OCI-LY1 (cell line): ENCODE data around the gene RALY.

ENCODE experiments used
- H2AFZ ChIP-seq: fragments of 200-600 bp; sonication (generic), shearing (Covaris generic); 2 replicates; pipeline ENCODE4 v1.6.0; 2014; ENCODE audit warnings: antibody characterized with exemption, mild to moderate bottlenecking, low read length
- H3F3A ChIP-seq: fragments of 200-600 bp; sonication (generic), shearing (Covaris generic); 2 replicates; pipeline ENCODE4 v1.6.0; 2014; ENCODE audit warnings: mild to moderate bottlenecking, antibody characterized with exemption, low read length, moderate library complexity; ENCODE audit not compliant: insufficient read depth
- H3K27ac ChIP-seq: fragments of 200-600 bp; sonication (generic); 2 replicates; pipeline ENCODE4 v1.5.1; 2014; ENCODE audit warnings: low read length, mixed run types, mild to moderate bottlenecking, low read depth; ENCODE audit not compliant: poor library complexity, severe bottlenecking
- H3K27me3 ChIP-seq: fragments of 200-600 bp; sonication (generic); 2 replicates; pipeline ENCODE4 v1.6.0; 2014; ENCODE audit warnings: antibody characterized with exemption, mild to moderate bottlenecking, low read length, moderate library complexity; ENCODE audit not compliant: insufficient read depth
- H3K36me3 ChIP-seq: fragments of 200-600 bp; sonication (generic); 2 replicates; pipeline ENCODE4 v1.6.1; 2014; ENCODE audit warnings: mild to moderate bottlenecking, antibody characterized with exemption, low read length, moderate library complexity, mixed read lengths; ENCODE audit not compliant: insufficient read depth
- H3K4me1 ChIP-seq: fragments of 200-600 bp; sonication (generic); 2 replicates; pipeline ENCODE4 v1.5.1; 2014; ENCODE audit warnings: mild to moderate bottlenecking, low read length, moderate library complexity; ENCODE audit not compliant: insufficient read depth, severe bottlenecking
- H3K4me2 ChIP-seq: fragments of 200-600 bp; sonication (generic), shearing (Covaris generic); 2 replicates; pipeline ENCODE4 v1.6.1; 2014; ENCODE audit warnings: low read length
- H3K4me3 ChIP-seq: fragments of 200-600 bp; sonication (generic); 2 replicates; pipeline ENCODE4 v1.5.1; 2014; ENCODE audit warnings: low read length, low read depth, mild to moderate bottlenecking, mixed read lengths; ENCODE audit not compliant: poor library complexity, severe bottlenecking
- H3K79me2 ChIP-seq: fragments of 200-600 bp; shearing (Covaris generic); 2 replicates; pipeline ENCODE4 v1.6.1; 2016; ENCODE audit warnings: mixed run types, low read length, mixed read lengths; ENCODE audit not compliant: insufficient read depth
- H3K9ac ChIP-seq: fragments of 200-600 bp; sonication (generic), shearing (Covaris generic); 2 replicates; pipeline ENCODE4 v1.6.1; 2014; ENCODE audit warnings: mild to moderate bottlenecking, low read length, mixed read lengths
- H3K9me2 ChIP-seq: fragments of 200-600 bp; sonication (generic), shearing (Covaris generic); 2 replicates; pipeline ENCODE4 v1.6.1; 2014; ENCODE audit warnings: low read depth, mild to moderate bottlenecking, low read length, mixed read lengths
- H3K9me3 ChIP-seq: fragments of 200-600 bp; shearing (Covaris generic); 2 replicates; pipeline ENCODE4 v1.6.1; 2014; ENCODE audit warnings: low read length, mixed read lengths
- H4K20me1 ChIP-seq: fragments of 200-600 bp; sonication (generic), shearing (Covaris generic); 2 replicates; pipeline ENCODE4 v1.6.0; 2016; ENCODE audit warnings: mild to moderate bottlenecking, low read length; ENCODE audit not compliant: insufficient read depth
- CTCF ChIP-seq: fragments of 200-600 bp; sonication (generic), shearing (Covaris generic); IDR thresholded peaks from 2 replicates; pipeline ENCODE4 v1.5.1; 2017; ENCODE audit warnings: mild to moderate bottlenecking, antibody characterized with exemption, low read length, moderate library complexity, mixed read lengths
- EZH2 ChIP-seq: fragments of 200-600 bp; sonication (generic), shearing (Covaris generic); IDR thresholded peaks from 2 replicates; pipeline ENCODE4 v1.8.0; 2017; ENCODE audit warnings: borderline replicate concordance, mixed run types, mild to moderate bottlenecking, antibody characterized with exemption, low read length, moderate library complexity, mixed read lengths

Gene RALY

GRCh38 chr20:34037121-34037520 lies 43.4 kb downstream of the RALY start:
- no peaks in the 10 kb centered on the region for H3F3A ChIP-seq
- H3K4me3 ChIP-seq: no peak overlapping the region
- no peak for TF ChIP-seq CTCF
- TF ChIP-seq EZH2: no peak
- no peak overlapping the region for H3K9ac ChIP-seq
- H3K9me3 ChIP-seq: no peaks in the 10 kb centered on the region
- peaks cover 45% of the 10 kb centered on the region for H3K79me2 ChIP-seq
- no peaks in the 10 kb centered on the region for H3K9me2 ChIP-seq
- no peak overlapping the region for H3K4me2 ChIP-seq
- no peaks in the 10 kb centered on the region for H3K27me3 ChIP-seq
- H4K20me1 ChIP-seq: 0 out of 2 replicates have a peak, but pooled peaks cover 3% of the 10 kb centered on the region
- H2AFZ ChIP-seq: no peak overlapping the region
- peaks cover 24% of the 10 kb centered on the region for H3K36me3 ChIP-seq
- H3K27ac ChIP-seq: no peak overlapping the region
- peaks cover 3% of the 10 kb centered on the region for H3K4me1 ChIP-seq

GRCh38 chr20:34037767-34038166 lies 44.1 kb downstream of the RALY start:
- no peak overlapping the region for H3K27ac ChIP-seq
- H3K36me3 ChIP-seq: peaks cover 18% of the 10 kb centered on the region
- no peak overlapping the region for H3K9ac ChIP-seq
- peaks cover 3% of the 10 kb centered on the region for H3K4me1 ChIP-seq
- H3K9me3 ChIP-seq: no peaks in the 10 kb centered on the region
- H2AFZ ChIP-seq: no peak overlapping the region
- TF ChIP-seq EZH2 (no peak), CTCF (no peak)
- no peaks in the 10 kb centered on the region for H3F3A ChIP-seq
- H3K79me2 ChIP-seq: peaks cover 51% of the 10 kb centered on the region
- H3K9me2 ChIP-seq: no peaks in the 10 kb centered on the region
- H3K4me2 ChIP-seq: no peak overlapping the region
- no peak overlapping the region for H3K4me3 ChIP-seq
- H4K20me1 ChIP-seq: 0 out of 2 replicates have a peak, but pooled peaks cover 3% of the 10 kb centered on the region
- H3K27me3 ChIP-seq: no peaks in the 10 kb centered on the region

- no peak overlapping the region for H3K4me2 ChIP-seq
- TF ChIP-seq CTCF (no peak), EZH2 (no peak)
- H4K20me1 ChIP-seq: 0 out of 2 replicates have a peak, but pooled peaks cover 3% of the 10 kb centered on the region
These were observed 46.7 kb downstream of the RALY start for GRCh38 chr20:34040300-34040995.

More at GRCh38 chr20:34040300-34040995, 46.7 kb downstream of the RALY start:
- peaks cover 3% of the 10 kb centered on the region for H3K4me1 ChIP-seq
- peaks cover 48% of the 10 kb centered on the region for H3K79me2 ChIP-seq
- H2AFZ ChIP-seq: no peak overlapping the region
- H3K9ac ChIP-seq: no peak overlapping the region
- no peaks in the 10 kb centered on the region for H3F3A ChIP-seq
- no peak overlapping the region for H3K4me3 ChIP-seq
- H3K9me3 ChIP-seq: no peaks in the 10 kb centered on the region
- H3K9me2 ChIP-seq: no peaks in the 10 kb centered on the region
- H3K36me3 ChIP-seq: peaks cover 6% of the 10 kb centered on the region; the same call in 1 of the 2 replicates
- H3K27ac ChIP-seq: no peak overlapping the region
- H3K27me3 ChIP-seq: no peaks in the 10 kb centered on the region
